Nucleus accumbens (tissue), 56 donors: ENCODE results near the gene ARHGAP10.

Source experiments
- DNase-seq, 56 donors: peaks; one replicate each; lab custom pipeline; 2025; lab: John Stamatoyannopoulos, UW

Gene ARHGAP10

GRCh38 chr4:147765121-147765529 is 33.2 kb downstream of the ARHGAP10 start:
- DNase-seq = no peak

GRCh38 chr4:147768113-147768512 is 36.2 kb downstream of the ARHGAP10 start:
- DNase-seq = no peak

GRCh38 chr4:147769386-147769785 is 37.5 kb downstream of the ARHGAP10 start:
- no peak for DNase-seq

- DNase-seq = no peak
Observed at GRCh38 chr4:147770831-147771230, 38.9 kb downstream of the ARHGAP10 start.

- DNase-seq = no peak
Observed at GRCh38 chr4:147772056-147772455, 40.2 kb downstream of the ARHGAP10 start.

GRCh38 chr4:147772459-147772969 is 40.6 kb downstream of the ARHGAP10 start:
- peak in 5 of 56 donors; percentile 2 to 49 (median 20) for DNase-seq

- DNase-seq = no peak
Observed at GRCh38 chr4:147773261-147774184, 41.6 kb downstream of the ARHGAP10 start.

- no peak for DNase-seq
Observed at GRCh38 chr4:147776716-147777115, 44.8 kb downstream of the ARHGAP10 start.

- DNase-seq = no peak
Observed at GRCh38 chr4:147777456-147778091, 45.7 kb downstream of the ARHGAP10 start.

- DNase-seq = no peak
Observed at GRCh38 chr4:147778942-147779341, 47.1 kb downstream of the ARHGAP10 start.

- no peak for DNase-seq
Observed at GRCh38 chr4:147779451-147779850, 47.6 kb downstream of the ARHGAP10 start.

GRCh38 chr4:147780137-147780777 is 48.4 kb downstream of the ARHGAP10 start:
- DNase-seq = no peak

GRCh38 chr4:147782087-147782781 is 50.3 kb downstream of the ARHGAP10 start:
- no peak for DNase-seq

- no peak for DNase-seq
Observed at GRCh38 chr4:147785129-147785528, 53.2 kb downstream of the ARHGAP10 start.

- DNase-seq = no peak
Observed at GRCh38 chr4:147786031-147786430, 54.1 kb downstream of the ARHGAP10 start.

- DNase-seq = no peak
Observed at GRCh38 chr4:147786531-147786930, 54.6 kb downstream of the ARHGAP10 start.

GRCh38 chr4:147787204-147787603 is 55.3 kb downstream of the ARHGAP10 start:
- DNase-seq = no peak

GRCh38 chr4:147788791-147789190 is 56.9 kb downstream of the ARHGAP10 start:
- DNase-seq = no peak

GRCh38 chr4:147789596-147789995 is 57.7 kb downstream of the ARHGAP10 start:
- no peak for DNase-seq

GRCh38 chr4:147790412-147790811 is 58.5 kb downstream of the ARHGAP10 start:
- DNase-seq = no peak
